ENCODE results near the gene MUC16.

The MUC16 gene

GRCh38 chr19:9008667-9009066 lies 1.5 kb downstream of the MUC16 start:
- no peak for DNase-seq

DNA sequence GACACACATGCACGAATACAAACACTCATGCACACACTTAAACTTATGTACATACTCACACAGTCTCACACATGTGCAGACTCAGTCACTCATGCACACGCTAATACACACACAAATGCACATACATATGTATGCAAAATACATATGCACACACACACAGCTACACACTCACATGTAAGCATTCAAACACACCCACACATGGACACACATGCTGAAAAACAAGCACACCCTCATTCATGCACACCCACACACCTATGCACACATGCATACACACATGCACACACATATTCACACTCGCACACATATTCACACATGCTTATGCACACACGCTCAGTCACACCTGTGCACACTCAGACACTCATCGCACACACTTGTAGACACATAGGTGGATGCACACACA lies 9.3 kb downstream of the MUC16 start:
- no peak for DNase-seq

DNA sequence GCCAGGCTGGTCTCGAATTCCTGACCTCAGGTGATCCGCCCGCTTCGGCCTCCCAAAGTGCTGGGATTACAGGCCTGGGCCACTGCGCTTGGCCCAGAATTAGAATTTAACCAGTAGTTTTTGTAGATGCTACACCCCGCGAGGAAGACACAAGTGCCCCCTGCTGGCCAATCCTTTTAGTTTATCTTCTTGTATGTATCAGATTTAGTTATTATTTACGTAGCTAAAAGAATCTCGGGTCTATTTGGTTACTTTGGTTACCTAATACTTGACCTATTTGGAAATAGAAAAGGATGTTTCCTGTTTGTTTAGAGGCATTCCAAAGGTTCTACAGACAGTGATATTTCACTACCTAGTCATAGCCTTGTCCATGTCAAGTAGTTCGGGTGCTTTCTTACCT lies 22.0 kb downstream of the MUC16 start:
- peak in 2 of 5 donors; percentile 8 to 20 for DNase-seq

- DNase-seq, result no peak
These were observed 23.9 kb downstream of the MUC16 start for GRCh38 chr19:8986296-8986695.

DNA sequence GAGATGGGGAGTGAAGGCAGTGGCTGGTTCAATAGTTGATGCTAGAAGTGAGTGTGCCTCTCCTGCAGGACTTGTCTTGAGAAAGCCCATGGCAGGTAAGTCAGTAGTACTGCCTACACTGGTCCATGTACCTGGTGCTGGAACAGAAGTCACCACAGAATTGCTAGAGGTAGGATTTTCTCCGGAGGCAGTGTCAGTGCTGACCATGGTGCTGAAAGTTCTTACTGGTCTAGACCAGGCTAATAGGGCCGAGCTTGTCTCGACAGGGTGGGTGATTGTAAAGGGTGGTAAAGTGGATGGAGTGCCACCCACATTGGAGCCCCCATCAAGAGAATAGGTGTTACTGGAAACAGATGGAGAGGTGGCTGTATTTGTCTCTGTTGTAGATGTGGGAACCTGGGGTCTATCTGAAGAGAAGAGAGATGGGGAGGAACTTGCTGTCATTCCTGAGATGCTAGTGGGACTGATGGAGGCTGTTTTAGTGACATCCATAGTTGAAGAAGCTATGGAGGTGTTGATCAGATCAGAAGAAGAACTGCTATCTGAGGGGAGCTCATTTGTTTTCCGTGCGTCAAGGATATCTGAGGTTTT lies 36.6 kb downstream of the MUC16 start:
- no peak for DNase-seq

GRCh38 chr19:8965887-8966286 lies 44.3 kb downstream of the MUC16 start:
- no peak for DNase-seq
